GM12873 (cell line): ENCODE results near the gene RCAN2.

Experiments
- CTCF ChIP-seq: IDR thresholded peaks from 2 replicates; pipeline ENCODE4 v1.5.1; 2012; ENCODE audit warnings: low read depth, mild to moderate bottlenecking, moderate library complexity, low read length, control low read depth; ENCODE audit not compliant: insufficient read depth; ENCODE audit errors: missing control alignments

The RCAN2 gene

GRCh38 chr6:46172176-46172575 is 319.1 kb downstream of the RCAN2 start:
- no peak for TF ChIP-seq CTCF
